ENCODE data around the gene TTLL9. TPM values are rescaled to one million over a fixed set of nuclear protein-coding genes. Genes with fewer than 3 reads are reported as not detected.
A peak's percentile ranks its signal among the peaks of the same experiment; 100 is the strongest.

Gene TTLL9
- total RNA-seq, 1 experiment from 2014 or later, result 2.1 TPM

DNA sequence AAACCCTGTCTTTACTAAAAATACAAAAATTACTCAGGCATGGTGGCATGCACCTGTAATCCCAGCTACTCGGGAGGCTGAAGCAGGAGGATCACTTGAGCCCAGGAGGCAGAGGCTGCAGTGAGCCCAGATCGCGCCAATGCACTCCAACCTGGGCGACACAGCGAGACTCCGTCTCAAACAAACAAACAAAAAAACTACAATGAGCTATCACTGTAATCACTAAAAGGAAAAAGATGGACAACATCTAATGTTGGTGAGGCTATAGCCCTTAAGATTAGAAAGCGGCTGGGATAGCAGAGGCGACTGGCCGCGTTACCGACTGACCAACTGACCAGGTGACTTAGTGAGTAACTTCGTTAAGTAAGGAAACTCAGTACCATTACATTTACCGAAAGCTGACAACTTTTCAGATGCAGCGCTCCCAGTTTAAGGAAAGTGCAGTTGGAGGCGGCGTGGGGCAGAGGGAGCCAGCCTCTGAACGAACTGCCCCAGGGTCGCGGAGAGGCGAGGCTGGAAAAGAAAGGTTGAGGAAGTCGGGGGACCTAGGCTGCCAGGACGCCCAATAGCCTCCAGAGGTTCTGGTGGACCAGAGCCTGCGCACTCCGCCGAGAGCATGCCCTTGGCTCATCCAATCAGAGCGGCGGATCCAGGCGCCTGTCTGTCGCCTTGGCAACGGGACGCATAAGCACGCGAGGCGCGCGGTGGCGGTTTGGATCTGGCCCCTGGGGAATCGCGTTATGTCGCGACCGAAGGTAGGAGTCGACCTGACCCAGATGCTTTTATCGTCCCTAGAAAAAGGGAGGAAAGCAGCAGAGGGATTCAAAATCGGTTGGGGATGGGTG is 8.9 kb downstream of the TTLL9 start:
- ChIA-PET CTCF (interaction anchor here (0.6 to 1.9 kb wide), 3 partner anchors 20 to 237 kb away, joined by 4 to 16 read pairs (median 7); partner anchors contain the start of gene PDRG1), POLR2A (interaction anchor here (0.6 kb wide), 2 partner anchors 63 to 105 kb away, joined by 3 to 4 read pairs; no protein-coding TSS in a partner anchor)
- H3K4me3 ChIP-seq (ENCODE audit: low read depth in 2 of 2, low read length in 2 of 2), result peak overlapping the region; percentile 58 to 92
- peak overlapping the region; percentile 92 for H3K27ac ChIP-seq (ENCODE audit: low read length)
- in situ Hi-C loops (cut with HindIII; ENCODE audit: low pct_unique_long_range_greater_than_20kb, low sequenced_read_pairs) (no loop called here), intact Hi-C loops (cut with micrococcal nuclease; ENCODE audit: unreplicated experiment) (no loop called here)
- BruUV-seq (replicated peaks), result TSS peak; percentile 84
- peak; percentile 100 for ATAC-seq
- peak; percentile 98 for DNase-seq (ENCODE audit: low read depth, low spot score)
- no peaks in the 10 kb centered on the region for H3K9me3 ChIP-seq (ENCODE audit: control insufficient read depth, insufficient read depth, low read depth, low read length)
- H3K27me3 ChIP-seq (ENCODE audit: control insufficient read depth, insufficient read depth, low read length), result no peaks in the 10 kb centered on the region; the same call in 1 of the 2 replicates
- peak; percentile 85 for TF ChIP-seq POLR2AphosphoS5 (IDR thresholded peaks at IDR 0.05; ENCODE audit: low read depth, low read length)
- TF ChIP-seq, protein P1, sequence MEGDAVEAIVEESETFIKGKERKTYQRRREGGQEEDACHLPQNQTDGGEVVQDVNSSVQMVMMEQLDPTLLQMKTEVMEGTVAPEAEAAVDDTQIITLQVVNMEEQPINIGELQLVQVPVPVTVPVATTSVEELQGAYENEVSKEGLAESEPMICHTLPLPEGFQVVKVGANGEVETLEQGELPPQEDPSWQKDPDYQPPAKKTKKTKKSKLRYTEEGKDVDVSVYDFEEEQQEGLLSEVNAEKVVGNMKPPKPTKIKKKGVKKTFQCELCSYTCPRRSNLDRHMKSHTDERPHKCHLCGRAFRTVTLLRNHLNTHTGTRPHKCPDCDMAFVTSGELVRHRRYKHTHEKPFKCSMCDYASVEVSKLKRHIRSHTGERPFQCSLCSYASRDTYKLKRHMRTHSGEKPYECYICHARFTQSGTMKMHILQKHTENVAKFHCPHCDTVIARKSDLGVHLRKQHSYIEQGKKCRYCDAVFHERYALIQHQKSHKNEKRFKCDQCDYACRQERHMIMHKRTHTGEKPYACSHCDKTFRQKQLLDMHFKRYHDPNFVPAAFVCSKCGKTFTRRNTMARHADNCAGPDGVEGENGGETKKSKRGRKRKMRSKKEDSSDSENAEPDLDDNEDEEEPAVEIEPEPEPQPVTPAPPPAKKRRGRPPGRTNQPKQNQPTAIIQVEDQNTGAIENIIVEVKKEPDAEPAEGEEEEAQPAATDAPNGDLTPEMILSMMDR (IDR thresholded peaks at IDR 0.05), result no peak
- peak; percentile 98 for TF ChIP-seq SIN3A (IDR thresholded peaks at IDR 0.05; ENCODE audit: borderline replicate concordance, insufficient read depth, low read depth, low read length)
- no peaks in the 10 kb centered on the region for H3K36me3 ChIP-seq (ENCODE audit: control insufficient read depth, insufficient read depth, low read length)
- peaks cover 4% of the 10 kb centered on the region; the same call in 1 of the 2 replicates for H3K4me1 ChIP-seq (ENCODE audit: control insufficient read depth, insufficient read depth, low read length)

DNA sequence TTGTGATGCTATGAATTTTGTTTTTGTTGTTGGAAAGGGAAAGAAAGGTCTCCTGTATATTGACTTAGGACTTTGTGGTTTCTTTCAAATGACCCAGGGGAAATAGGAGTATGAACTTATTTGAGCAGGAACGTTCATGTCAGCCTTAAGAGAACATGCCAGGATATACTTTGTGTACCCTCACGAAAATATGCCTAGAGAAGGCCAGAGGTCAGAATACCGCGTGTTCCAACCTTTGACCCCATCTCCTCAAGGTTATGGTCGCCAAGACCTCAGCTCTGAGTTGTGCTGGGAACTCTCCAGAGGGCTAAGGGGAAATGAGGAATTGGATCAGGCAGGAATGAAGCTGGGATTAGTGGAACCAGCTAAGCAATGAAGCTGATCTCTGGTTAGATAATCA is 11.5 kb downstream of the TTLL9 start:
- no peaks in the 10 kb centered on the region for H3K36me3 ChIP-seq (ENCODE audit: control insufficient read depth, insufficient read depth, low read length)
- no TSS peak for BruUV-seq (replicated peaks)
- intact Hi-C loops (cut with micrococcal nuclease; ENCODE audit: unreplicated experiment) (no loop called here), in situ Hi-C loops (cut with HindIII; ENCODE audit: low pct_unique_long_range_greater_than_20kb, low sequenced_read_pairs) (no loop called here)
- no peaks in the 10 kb centered on the region for H3K9me3 ChIP-seq (ENCODE audit: control insufficient read depth, insufficient read depth, low read depth, low read length)
- TF ChIP-seq, protein P1 (IDR thresholded peaks at IDR 0.05), result no peak
- TF ChIP-seq SIN3A (IDR thresholded peaks at IDR 0.05; ENCODE audit: borderline replicate concordance, insufficient read depth, low read depth, low read length) (no peak), TCF7L2 (IDR thresholded peaks at IDR 0.05; ENCODE audit: low read depth, low read length) (no peak), POLR2AphosphoS5 (IDR thresholded peaks at IDR 0.05; ENCODE audit: low read depth, low read length) (no peak)
- TF ChIP-seq, protein P2, sequence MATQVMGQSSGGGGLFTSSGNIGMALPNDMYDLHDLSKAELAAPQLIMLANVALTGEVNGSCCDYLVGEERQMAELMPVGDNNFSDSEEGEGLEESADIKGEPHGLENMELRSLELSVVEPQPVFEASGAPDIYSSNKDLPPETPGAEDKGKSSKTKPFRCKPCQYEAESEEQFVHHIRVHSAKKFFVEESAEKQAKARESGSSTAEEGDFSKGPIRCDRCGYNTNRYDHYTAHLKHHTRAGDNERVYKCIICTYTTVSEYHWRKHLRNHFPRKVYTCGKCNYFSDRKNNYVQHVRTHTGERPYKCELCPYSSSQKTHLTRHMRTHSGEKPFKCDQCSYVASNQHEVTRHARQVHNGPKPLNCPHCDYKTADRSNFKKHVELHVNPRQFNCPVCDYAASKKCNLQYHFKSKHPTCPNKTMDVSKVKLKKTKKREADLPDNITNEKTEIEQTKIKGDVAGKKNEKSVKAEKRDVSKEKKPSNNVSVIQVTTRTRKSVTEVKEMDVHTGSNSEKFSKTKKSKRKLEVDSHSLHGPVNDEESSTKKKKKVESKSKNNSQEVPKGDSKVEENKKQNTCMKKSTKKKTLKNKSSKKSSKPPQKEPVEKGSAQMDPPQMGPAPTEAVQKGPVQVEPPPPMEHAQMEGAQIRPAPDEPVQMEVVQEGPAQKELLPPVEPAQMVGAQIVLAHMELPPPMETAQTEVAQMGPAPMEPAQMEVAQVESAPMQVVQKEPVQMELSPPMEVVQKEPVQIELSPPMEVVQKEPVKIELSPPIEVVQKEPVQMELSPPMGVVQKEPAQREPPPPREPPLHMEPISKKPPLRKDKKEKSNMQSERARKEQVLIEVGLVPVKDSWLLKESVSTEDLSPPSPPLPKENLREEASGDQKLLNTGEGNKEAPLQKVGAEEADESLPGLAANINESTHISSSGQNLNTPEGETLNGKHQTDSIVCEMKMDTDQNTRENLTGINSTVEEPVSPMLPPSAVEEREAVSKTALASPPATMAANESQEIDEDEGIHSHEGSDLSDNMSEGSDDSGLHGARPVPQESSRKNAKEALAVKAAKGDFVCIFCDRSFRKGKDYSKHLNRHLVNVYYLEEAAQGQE (IDR thresholded peaks at IDR 0.05; ENCODE audit: insufficient read depth in 1 of 2, low read depth in 2 of 2, low read length in 1 of 2), result no peak
- H3K4me1 ChIP-seq (ENCODE audit: control insufficient read depth, insufficient read depth, low read length), result peaks cover 4% of the 10 kb centered on the region; the same call in 1 of the 2 replicates
- H3K27me3 ChIP-seq (ENCODE audit: control insufficient read depth, insufficient read depth, low read length), result no peaks in the 10 kb centered on the region; the same call in 1 of the 2 replicates
- ChIA-PET POLR2A (no interaction called here), CTCF (interaction anchor here (0.6 kb wide), 1 partner anchor 28 kb away, joined by 3 read pairs; no protein-coding TSS in a partner anchor)
- ATAC-seq (no peak), DNase-seq (ENCODE audit: low read depth, low spot score) (no peak)
- H3K27ac ChIP-seq (ENCODE audit: low read length), result peak overlapping the region; percentile 35; the same call in 1 of the 2 replicates
- no peak overlapping the region for H3K4me3 ChIP-seq (ENCODE audit: low read depth in 2 of 2, low read length in 2 of 2)

Data from Panc1 (cell line).